BE2C (cell line): ENCODE results near the gene DISP2.

Experiments used
- DNase-seq: peaks from one replicate; pipeline ENCODE4 v3.0.0-alpha.2; 2020
- H3K27me3 ChIP-seq: fragments of 250-450 bp; sonication (Bioruptor Pico); 2 replicates; pipeline ENCODE4 v1.5.1; 2020; ENCODE audit warnings: mild to moderate bottlenecking
- H3K36me3 ChIP-seq: fragments of 250-450 bp; sonication (Bioruptor Pico); 2 replicates; pipeline ENCODE4 v1.5.1; 2020; ENCODE audit warnings: mild to moderate bottlenecking
- H3K4me1 ChIP-seq: fragments of 250-450 bp; sonication (Bioruptor Pico); 2 replicates; pipeline ENCODE4 v1.5.1; 2020
- H3K4me3 ChIP-seq: 2 replicates; pipeline ENCODE4 v1.5.1; 2011; ENCODE audit warnings: low read depth, low read length
- H3K9me3 ChIP-seq: fragments of 250-450 bp; sonication (Bioruptor Pico); 2 replicates; pipeline ENCODE4 v1.5.1; 2020
- TF ChIP-seq, protein P1 (sequence below): IDR thresholded peaks from 2 replicates; pipeline ENCODE4 v1.5.1; 2012; ENCODE audit warnings: mild to moderate bottlenecking, low read depth, low read length

Gene DISP2

DNA sequence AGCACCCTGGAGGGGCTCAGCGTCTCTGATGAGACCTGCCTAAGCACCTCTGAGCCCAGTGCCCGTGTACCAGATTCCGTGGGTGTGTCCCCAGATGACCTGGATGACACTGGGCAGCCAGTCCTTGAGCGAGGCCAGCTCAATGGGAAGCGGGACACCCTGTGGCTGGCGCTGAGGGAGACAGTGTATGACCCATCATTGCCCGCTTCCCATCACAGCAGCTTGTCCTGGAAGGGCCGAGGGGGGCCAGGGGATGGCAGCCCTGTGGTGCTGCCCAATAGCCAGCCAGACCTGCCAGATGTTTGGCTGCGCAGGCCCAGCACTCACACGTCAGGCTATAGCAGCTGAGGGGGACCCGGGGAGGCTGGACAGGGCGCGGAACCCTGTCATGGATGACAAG lies 12.0 kb downstream of the DISP2 start:
- H3K27me3 ChIP-seq = no peaks in the 10 kb centered on the region
- H3K9me3 ChIP-seq = no peaks in the 10 kb centered on the region; the same call in 1 of the 2 replicates
- H3K4me3 ChIP-seq = no peak overlapping the region
- no peaks in the 10 kb centered on the region for H3K36me3 ChIP-seq
- peaks cover 11% of the 10 kb centered on the region for H3K4me1 ChIP-seq
- no peak for DNase-seq
- TF ChIP-seq, protein P1, sequence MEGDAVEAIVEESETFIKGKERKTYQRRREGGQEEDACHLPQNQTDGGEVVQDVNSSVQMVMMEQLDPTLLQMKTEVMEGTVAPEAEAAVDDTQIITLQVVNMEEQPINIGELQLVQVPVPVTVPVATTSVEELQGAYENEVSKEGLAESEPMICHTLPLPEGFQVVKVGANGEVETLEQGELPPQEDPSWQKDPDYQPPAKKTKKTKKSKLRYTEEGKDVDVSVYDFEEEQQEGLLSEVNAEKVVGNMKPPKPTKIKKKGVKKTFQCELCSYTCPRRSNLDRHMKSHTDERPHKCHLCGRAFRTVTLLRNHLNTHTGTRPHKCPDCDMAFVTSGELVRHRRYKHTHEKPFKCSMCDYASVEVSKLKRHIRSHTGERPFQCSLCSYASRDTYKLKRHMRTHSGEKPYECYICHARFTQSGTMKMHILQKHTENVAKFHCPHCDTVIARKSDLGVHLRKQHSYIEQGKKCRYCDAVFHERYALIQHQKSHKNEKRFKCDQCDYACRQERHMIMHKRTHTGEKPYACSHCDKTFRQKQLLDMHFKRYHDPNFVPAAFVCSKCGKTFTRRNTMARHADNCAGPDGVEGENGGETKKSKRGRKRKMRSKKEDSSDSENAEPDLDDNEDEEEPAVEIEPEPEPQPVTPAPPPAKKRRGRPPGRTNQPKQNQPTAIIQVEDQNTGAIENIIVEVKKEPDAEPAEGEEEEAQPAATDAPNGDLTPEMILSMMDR = no peak

- no peaks in the 10 kb centered on the region for H3K36me3 ChIP-seq
- TF ChIP-seq, protein P1 = no peak
- DNase-seq = no peak
- no peaks in the 10 kb centered on the region; the same call in 1 of the 2 replicates for H3K4me1 ChIP-seq
- no peaks in the 10 kb centered on the region for H3K27me3 ChIP-seq
- H3K9me3 ChIP-seq = no peaks in the 10 kb centered on the region; the same call in 1 of the 2 replicates
- H3K4me3 ChIP-seq = no peak overlapping the region
Measured at GRCh38 chr15:40372981-40373380, 15.0 kb downstream of the DISP2 start.

- Histone ChIP-seq H3K4me3 (no peak overlapping the region), H3K36me3 (no peaks in the 10 kb centered on the region), H3K27me3 (no peaks in the 10 kb centered on the region), H3K4me1 (peaks cover 4% of the 10 kb centered on the region; the same call in 1 of the 2 replicates), H3K9me3 (no peaks in the 10 kb centered on the region)
- TF ChIP-seq, protein P1 = no peak
- DNase-seq = no peak
Measured at GRCh38 chr15:40377606-40378005, 19.6 kb downstream of the DISP2 start.

GRCh38 chr15:40379374-40379773 lies 21.4 kb downstream of the DISP2 start:
- Histone ChIP-seq H3K27me3 (no peaks in the 10 kb centered on the region), H3K4me3 (no peak overlapping the region), H3K4me1 (peaks cover 4% of the 10 kb centered on the region; the same call in 1 of the 2 replicates), H3K9me3 (no peaks in the 10 kb centered on the region), H3K36me3 (no peaks in the 10 kb centered on the region)
- TF ChIP-seq, protein P1 = no peak
- DNase-seq = no peak

DNA sequence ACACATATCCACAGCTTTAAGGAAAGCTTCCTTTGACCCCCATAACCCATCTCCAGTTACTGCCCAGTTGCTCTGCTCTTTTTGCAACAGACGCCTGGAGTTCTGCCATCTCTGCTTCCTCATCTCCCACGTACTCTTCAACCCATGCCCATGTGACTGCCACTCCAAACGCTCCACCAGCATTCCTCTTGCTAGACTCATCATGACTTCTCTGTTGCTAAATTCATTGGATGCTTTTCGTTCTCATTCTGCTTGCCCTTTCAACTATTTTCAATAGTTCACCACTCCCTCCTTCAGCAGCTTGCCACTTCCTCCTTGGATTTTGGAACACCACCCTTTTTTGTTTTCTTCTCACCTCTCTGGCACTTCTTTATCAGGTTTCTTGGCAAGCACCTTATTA lies 21.8 kb downstream of the DISP2 start:
- peaks cover 4% of the 10 kb centered on the region; the same call in 1 of the 2 replicates for H3K4me1 ChIP-seq
- no peaks in the 10 kb centered on the region for H3K9me3 ChIP-seq
- no peaks in the 10 kb centered on the region for H3K27me3 ChIP-seq
- H3K36me3 ChIP-seq = peaks cover under 1% of the 10 kb centered on the region
- TF ChIP-seq, protein P1 = no peak
- DNase-seq = no peak
- H3K4me3 ChIP-seq = no peak overlapping the region

DNA sequence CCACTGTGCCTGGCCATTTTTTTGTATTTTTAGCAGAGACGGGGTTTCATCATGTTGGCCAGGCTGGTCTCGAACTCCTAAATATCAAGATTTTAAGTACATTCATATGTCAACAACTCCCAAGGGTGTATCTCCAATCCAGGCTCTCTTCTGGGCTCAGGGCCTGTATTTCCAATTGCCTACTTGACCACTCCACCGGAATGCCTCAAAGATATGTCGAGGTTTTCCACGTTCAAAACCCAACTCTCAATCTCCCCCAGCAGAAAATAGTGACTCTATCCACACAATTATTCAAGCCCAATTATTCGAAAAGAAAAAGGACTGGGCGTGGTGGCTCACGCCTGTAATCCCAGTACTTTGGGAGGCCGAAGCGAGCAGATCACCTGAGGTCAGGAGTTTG lies 22.6 kb downstream of the DISP2 start:
- H3K4me1 ChIP-seq = peaks cover 4% of the 10 kb centered on the region; the same call in 1 of the 2 replicates
- TF ChIP-seq, protein P1 = no peak
- no peak overlapping the region for H3K4me3 ChIP-seq
- H3K27me3 ChIP-seq = no peaks in the 10 kb centered on the region
- peaks cover 8% of the 10 kb centered on the region for H3K36me3 ChIP-seq
- DNase-seq = no peak
- H3K9me3 ChIP-seq = no peaks in the 10 kb centered on the region
